ENCODE data around the gene CLC. TPM values are rescaled to one million over a fixed set of nuclear protein-coding genes. Genes with fewer than 3 reads are reported as not detected.
A peak's percentile ranks its signal among the peaks of the same experiment; 100 is the strongest.
"Not testable (repeated sequence)": the region's sequence is repeated elsewhere in the genome, so short reads cannot be mapped to it uniquely, and the experiment has no call there.

The CLC gene
- total RNA-seq, 4 donors from 2014 or later: not detected

- Histone ChIP-seq H3K4me1 (no peaks in the 10 kb centered on the region), H3K4me3 (no peak overlapping the region), H3K9me3 (no peaks in the 10 kb centered on the region), H3K27me3 (no peaks in the 10 kb centered on the region), H3K27ac (no peak overlapping the region), H3K36me3 (no peaks in the 10 kb centered on the region)
- no peak for TF ChIP-seq POLR2A (IDR thresholded peaks at IDR 0.05)
- TF ChIP-seq CTCF (IDR thresholded peaks at IDR 0.05): peak; percentile 14 to 43 (median 38)
- intact Hi-C loops (cut with DNase I; ENCODE audit: low total_unique reads): no loop called here
- DNase-seq: peak; percentile 17 to 18
Measured at GRCh38 chr19:39765091-39766076, 27.6 kb upstream of the CLC start.

GRCh38 chr19:39761851-39762250 lies 24.0 kb upstream of the CLC start:
- H3K27me3 ChIP-seq; H3K4me1 ChIP-seq; H3K9me3 ChIP-seq; intact Hi-C loops (cut with DNase I; ENCODE audit: low total_unique reads); H3K27ac ChIP-seq; H3K4me3 ChIP-seq; H3K36me3 ChIP-seq; DNase-seq: not testable (repeated sequence)

GRCh38 chr19:39759457-39760184 lies 21.8 kb upstream of the CLC start:
- intact Hi-C loops (cut with DNase I; ENCODE audit: low total_unique reads): no loop called here
- H3K9me3 ChIP-seq: no peaks in the 10 kb centered on the region
- H3K4me3 ChIP-seq: no peak overlapping the region
- H3K36me3 ChIP-seq: no peaks in the 10 kb centered on the region
- DNase-seq: no peak
- no peaks in the 10 kb centered on the region for H3K27me3 ChIP-seq
- no peak for TF ChIP-seq POLR2A (IDR thresholded peaks at IDR 0.05)
- TF ChIP-seq CTCF (IDR thresholded peaks at IDR 0.05): no peak
- no peaks in the 10 kb centered on the region for H3K4me1 ChIP-seq
- no peak overlapping the region for H3K27ac ChIP-seq

- Histone ChIP-seq H3K27ac (no peak overlapping the region), H3K4me3 (no peak overlapping the region), H3K9me3 (no peaks in the 10 kb centered on the region), H3K4me1 (no peaks in the 10 kb centered on the region), H3K27me3 (no peaks in the 10 kb centered on the region), H3K36me3 (no peaks in the 10 kb centered on the region)
- TF ChIP-seq POLR2A (IDR thresholded peaks at IDR 0.05) (no peak), CTCF (IDR thresholded peaks at IDR 0.05) (no peak)
- DNase-seq: no peak
- intact Hi-C loops (cut with DNase I; ENCODE audit: low total_unique reads): no loop called here
Measured at GRCh38 chr19:39754971-39755370, 17.1 kb upstream of the CLC start.

GRCh38 chr19:39754544-39754943 lies 16.7 kb upstream of the CLC start:
- intact Hi-C loops (cut with DNase I; ENCODE audit: low total_unique reads): no loop called here
- H3K27ac ChIP-seq: no peak overlapping the region
- no peaks in the 10 kb centered on the region for H3K27me3 ChIP-seq
- no peak overlapping the region for H3K4me3 ChIP-seq
- H3K9me3 ChIP-seq: no peaks in the 10 kb centered on the region
- H3K36me3 ChIP-seq: no peaks in the 10 kb centered on the region
- DNase-seq: no peak
- TF ChIP-seq POLR2A (IDR thresholded peaks at IDR 0.05) (no peak), CTCF (IDR thresholded peaks at IDR 0.05) (no peak)
- no peaks in the 10 kb centered on the region for H3K4me1 ChIP-seq

Data from uterus (tissue), 4 donors.